GM21619 (cell line): Measurements from ENCODE around the gene ACSM6.
"Not testable (repeated sequence)": the region's sequence is repeated elsewhere in the genome, so short reads cannot be mapped to it uniquely, and the experiment has no call there.

Experiments
- ATAC-seq: cut with Tn5 transposase; IDR thresholded peaks from one replicate; pipeline ENCODE4 v1.9.1; 2021; ENCODE audit not compliant: unreplicated experiment

ACSM6 gene

GRCh38 chr10:95193944-95194343 is at the start of gene ACSM6:
Gene ACSM6, plus strand, starts transcription at chr10:95194238. Its CDS starts 248 bp downstream, at chr10:95194486.
- ATAC-seq: no peak

- no peak for ATAC-seq
Observed at GRCh38 chr10:95168694-95169093, 25.3 kb upstream of the ACSM6 start.

GRCh38 chr10:95169522-95169921 is 24.5 kb upstream of the ACSM6 start:
- ATAC-seq: no peak

- no peak for ATAC-seq
Observed at GRCh38 chr10:95170790-95171189, 23.2 kb upstream of the ACSM6 start.

GRCh38 chr10:95171336-95171735 is 22.7 kb upstream of the ACSM6 start:
- ATAC-seq: no peak

GRCh38 chr10:95172851-95173250 is 21.2 kb upstream of the ACSM6 start:
- ATAC-seq: no peak

- no peak for ATAC-seq
Observed at GRCh38 chr10:95176101-95176500, 17.9 kb upstream of the ACSM6 start.

- ATAC-seq: no peak
Observed at GRCh38 chr10:95177429-95177828, 16.6 kb upstream of the ACSM6 start.

- no peak for ATAC-seq
Observed at GRCh38 chr10:95178266-95178665, 15.8 kb upstream of the ACSM6 start.

- no peak for ATAC-seq
Observed at GRCh38 chr10:95178797-95179196, 15.2 kb upstream of the ACSM6 start.

GRCh38 chr10:95181726-95182125 is 12.3 kb upstream of the ACSM6 start:
- ATAC-seq: no peak

GRCh38 chr10:95183271-95184230 is 10.5 kb upstream of the ACSM6 start:
- ATAC-seq: peak; percentile 97

GRCh38 chr10:95187617-95188016 is 6.4 kb upstream of the ACSM6 start:
- ATAC-seq: no peak

GRCh38 chr10:95188593-95188992 is 5.4 kb upstream of the ACSM6 start:
- no peak for ATAC-seq

GRCh38 chr10:95196046-95196445 is 2.0 kb downstream of the ACSM6 start:
- ATAC-seq: no peak

GRCh38 chr10:95201736-95202135 is 7.7 kb downstream of the ACSM6 start:
- no peak for ATAC-seq

GRCh38 chr10:95202865-95203264 is 8.8 kb downstream of the ACSM6 start:
- ATAC-seq: not testable (repeated sequence)

- no peak for ATAC-seq
Observed at GRCh38 chr10:95208702-95209391, 14.8 kb downstream of the ACSM6 start.

GRCh38 chr10:95209509-95210127 is 15.6 kb downstream of the ACSM6 start:
- ATAC-seq: no peak

- ATAC-seq: no peak
Observed at GRCh38 chr10:95211606-95212279, 17.7 kb downstream of the ACSM6 start.

- ATAC-seq: no peak
Observed at GRCh38 chr10:95214369-95214768, 20.3 kb downstream of the ACSM6 start.
